AG04449 (cell line): ENCODE results near the gene MAPK8IP3.
"Not testable (repeated sequence)": the region's sequence is repeated elsewhere in the genome, so short reads cannot be mapped to it uniquely, and the experiment has no call there.

Experiments used
- CTCF ChIA-PET: fragments of 350-600 bp; formaldehyde crosslinking; extraction: SDS; loops from one replicate; lab custom pipeline; 2021; ENCODE audit warnings: antibody characterized with exemption; lab: Yijun Ruan, JAX
- POLR2A ChIA-PET: fragments of 400-600, 350-600 bp; formaldehyde crosslinking; extraction: SDS; loops from one replicate; lab custom pipeline; 2020; ENCODE audit warnings: antibody characterized with exemption, inconsistent platforms; lab: Yijun Ruan, JAX
- DNase-seq: peaks from one replicate; pipeline ENCODE4 v3.0.0-alpha.2; 2010; ENCODE audit warnings: low read depth, low spot score
- H3K4me3 ChIP-seq: 2 replicates; pipeline ENCODE4 v1.5.1; 2011; ENCODE audit warnings: low read depth, mild to moderate bottlenecking, control low read depth, low read length
- CTCF ChIP-seq: IDR thresholded peaks from one replicate; pipeline ENCODE4 v1.5.1; 2011; ENCODE audit warnings: mild to moderate bottlenecking, moderate library complexity, low read length, control low read depth, inconsistent platforms; ENCODE audit not compliant: insufficient read depth; ENCODE audit errors: missing control alignments

MAPK8IP3 gene

GRCh38 chr16:1729026-1729425, 23.0 kb downstream of the MAPK8IP3 start:
- TF ChIP-seq CTCF, result no peak
- no peak for DNase-seq
- ChIA-PET POLR2A (interaction anchor here (0.7 kb wide), 1 partner anchor 412 kb away, joined by 5 read pairs; no protein-coding TSS in a partner anchor), CTCF (no interaction called here)
- no peak overlapping the region for H3K4me3 ChIP-seq

- TF ChIP-seq CTCF, result no peak
- ChIA-PET POLR2A (no interaction called here), CTCF (interaction anchor here (0.8 kb wide), 1 partner anchor 16 kb away, joined by 3 read pairs; no protein-coding TSS in a partner anchor)
- H3K4me3 ChIP-seq, result no peak overlapping the region
- DNase-seq, result no peak
These were observed 23.4 kb downstream of the MAPK8IP3 start for GRCh38 chr16:1729445-1729844.

GRCh38 chr16:1731073-1731472, 25.1 kb downstream of the MAPK8IP3 start:
- no peak for TF ChIP-seq CTCF
- CTCF ChIA-PET, result no interaction called here
- POLR2A ChIA-PET, result no interaction called here
- no peak for DNase-seq
- no peak overlapping the region for H3K4me3 ChIP-seq

GRCh38 chr16:1731603-1732002, 25.6 kb downstream of the MAPK8IP3 start:
- TF ChIP-seq CTCF, result no peak
- no peak for DNase-seq
- H3K4me3 ChIP-seq, result no peak overlapping the region
- POLR2A ChIA-PET, result no interaction called here
- CTCF ChIA-PET, result no interaction called here

GRCh38 chr16:1732071-1732470, 26.1 kb downstream of the MAPK8IP3 start:
- TF ChIP-seq CTCF, result no peak
- DNase-seq, result no peak
- no peak overlapping the region for H3K4me3 ChIP-seq
- ChIA-PET CTCF (interaction anchor here (1.2 to 1.3 kb wide), 2 partner anchors 10 to 27 kb away, joined by 3 to 4 read pairs; no protein-coding TSS in a partner anchor), POLR2A (interaction anchor here (1.4 kb wide), 1 partner anchor 41 kb away, joined by 4 read pairs; the partner anchor contains the start of genes EME2 and MRPS34)

GRCh38 chr16:1732551-1732987, 26.6 kb downstream of the MAPK8IP3 start:
- CTCF ChIA-PET, result interaction anchor here (1.2 to 1.3 kb wide), 2 partner anchors 9 to 27 kb away, joined by 3 to 4 read pairs; no protein-coding TSS in a partner anchor
- not testable (repeated sequence) for DNase-seq, H3K4me3 ChIP-seq
- POLR2A ChIA-PET, result interaction anchor here (1.4 kb wide), 1 partner anchor 40 kb away, joined by 4 read pairs; the partner anchor contains the start of genes EME2 and MRPS34

- CTCF ChIA-PET, result no interaction called here
- no peak for TF ChIP-seq CTCF
These were observed 28.1 kb downstream of the MAPK8IP3 start for GRCh38 chr16:1734123-1734522.

More at GRCh38 chr16:1734123-1734522, 28.1 kb downstream of the MAPK8IP3 start:
- POLR2A ChIA-PET, result no interaction called here
- no peak overlapping the region for H3K4me3 ChIP-seq
- no peak for DNase-seq
